COLO668 (cell line): ENCODE data around the gene RAB8B.

ENCODE experiments used
- DNase-seq: peaks from one replicate; lab custom pipeline; 2025; ENCODE audit not compliant: unreplicated experiment; lab: John Stamatoyannopoulos, UW

The RAB8B gene

GRCh38 chr15:63261311-63261710 is 71.9 kb downstream of the RAB8B start:
- no peak for DNase-seq

- DNase-seq = no peak
Measured at GRCh38 chr15:63263519-63263918, 74.1 kb downstream of the RAB8B start.

DNA sequence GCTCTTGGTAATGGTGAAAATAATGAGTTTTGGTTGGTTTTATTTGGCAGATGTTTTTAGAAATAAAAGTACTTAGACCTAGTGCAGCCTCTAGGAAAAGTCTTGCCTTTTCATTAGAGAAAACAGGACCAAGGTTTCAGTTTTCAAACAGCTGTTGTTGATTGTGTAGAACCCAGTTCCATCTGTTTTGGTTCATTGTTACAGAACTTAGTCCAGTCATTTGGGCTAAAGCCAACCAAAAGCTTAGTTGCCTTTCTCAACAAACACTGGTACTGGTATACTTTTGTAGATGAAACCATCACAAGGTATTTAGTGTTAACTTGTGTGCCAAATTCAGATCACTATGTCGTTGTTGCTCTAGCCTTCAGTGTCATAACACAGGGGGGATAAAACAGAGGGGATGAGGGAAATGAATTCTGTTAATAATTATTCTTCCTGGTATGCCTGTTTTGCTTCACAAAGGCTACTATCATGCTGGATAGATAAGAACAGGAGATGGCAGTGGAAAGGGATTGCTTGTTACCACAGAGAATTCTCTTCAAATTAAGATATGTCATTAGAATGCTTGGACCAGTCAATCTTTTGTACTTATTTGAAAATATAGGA is 75.4 kb downstream of the RAB8B start:
- DNase-seq = no peak

DNA sequence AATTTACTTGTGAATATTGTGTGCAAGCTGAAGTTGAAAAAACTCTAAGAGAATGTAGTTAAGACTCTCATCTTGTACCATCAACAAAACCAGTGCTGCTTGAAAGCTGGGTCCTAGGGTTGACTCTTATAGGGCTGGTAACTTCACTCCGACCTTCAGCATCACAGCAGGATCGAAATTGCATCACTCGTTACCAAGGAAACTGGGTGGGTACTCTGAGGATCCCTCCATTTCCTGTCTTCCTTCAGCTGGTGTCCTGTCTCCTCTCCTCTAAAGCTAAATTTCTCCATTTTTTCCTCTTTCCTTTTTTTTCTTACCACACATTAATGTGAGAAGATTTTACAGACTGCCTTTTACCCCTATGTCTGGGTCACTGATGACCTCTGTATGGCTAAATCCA is 85.0 kb downstream of the RAB8B start:
- no peak for DNase-seq

GRCh38 chr15:63276342-63277037 is 87.1 kb downstream of the RAB8B start:
- no peak for DNase-seq

- DNase-seq = peak; percentile 91
Measured at GRCh38 chr15:63277038-63277892, 87.9 kb downstream of the RAB8B start, which contains the start of gene APH1B. Gene APH1B (plus strand): TSS chr15:63277605. CDS start chr15:63277624, 19 bp downstream.

DNA sequence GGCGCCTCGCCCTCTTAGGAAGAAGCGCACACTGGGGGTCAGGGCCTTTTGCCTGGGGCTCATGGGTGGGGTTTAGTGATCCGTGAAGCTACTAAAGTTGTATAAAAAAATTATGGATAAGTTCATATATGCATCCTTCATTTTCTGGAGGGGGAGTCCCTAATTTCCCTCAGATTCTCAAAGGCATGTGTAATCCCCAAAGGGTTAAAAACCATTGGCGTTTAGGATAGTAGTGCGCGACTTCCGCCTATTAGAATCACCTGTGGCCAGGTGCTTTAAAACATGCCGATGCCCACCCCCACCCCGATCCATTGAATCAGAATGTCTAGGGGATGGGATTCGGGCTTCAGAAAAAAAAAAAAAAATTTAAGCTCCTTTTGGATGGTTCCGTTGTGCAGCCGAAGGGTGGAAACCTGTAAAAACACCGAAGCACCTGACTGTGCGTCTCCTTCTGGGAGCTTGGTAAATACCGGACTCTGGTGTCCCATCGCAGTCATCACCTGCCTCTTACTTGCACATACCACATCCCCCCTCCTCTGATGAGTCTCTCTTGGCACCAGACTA is 88.6 kb downstream of the RAB8B start:
- peak; percentile 30 for DNase-seq

DNA sequence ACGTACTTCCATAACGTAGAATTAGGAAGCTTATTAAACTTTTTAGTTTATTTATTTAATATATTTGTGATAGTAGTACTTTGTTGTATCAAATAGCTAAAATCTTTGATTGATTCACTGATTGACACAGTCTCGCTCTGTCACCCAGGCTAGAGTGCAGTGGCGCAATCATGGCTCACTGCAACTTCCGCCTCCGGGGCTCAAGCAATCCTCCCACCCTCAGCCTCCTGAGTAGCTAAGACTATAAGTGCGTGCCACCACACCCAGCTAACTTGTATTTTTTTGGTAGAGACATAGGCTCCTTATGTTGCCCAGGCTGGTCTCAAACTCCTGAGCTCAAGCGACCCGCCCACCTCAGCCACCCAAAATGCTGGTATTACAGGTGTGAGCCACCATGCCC is 93.7 kb downstream of the RAB8B start:
- DNase-seq = no peak

DNA sequence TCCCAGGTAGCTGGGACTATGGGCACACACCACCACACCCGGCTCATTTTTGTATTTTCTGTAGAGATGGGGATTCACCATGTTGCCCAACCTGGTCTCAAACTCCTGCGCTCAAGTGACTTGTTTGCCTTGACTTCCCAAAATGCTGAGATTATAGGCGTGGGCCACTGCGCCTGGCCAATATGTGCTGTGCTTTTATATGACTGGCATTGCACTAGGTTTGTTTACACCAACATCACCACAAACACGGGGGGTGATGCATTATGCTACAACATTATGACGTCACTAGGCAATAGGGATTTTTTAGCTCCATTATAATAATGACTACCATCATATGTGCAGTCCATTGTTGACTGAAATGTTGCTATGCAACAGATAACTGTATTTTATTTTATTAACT is 94.9 kb downstream of the RAB8B start:
- DNase-seq = no peak

DNA sequence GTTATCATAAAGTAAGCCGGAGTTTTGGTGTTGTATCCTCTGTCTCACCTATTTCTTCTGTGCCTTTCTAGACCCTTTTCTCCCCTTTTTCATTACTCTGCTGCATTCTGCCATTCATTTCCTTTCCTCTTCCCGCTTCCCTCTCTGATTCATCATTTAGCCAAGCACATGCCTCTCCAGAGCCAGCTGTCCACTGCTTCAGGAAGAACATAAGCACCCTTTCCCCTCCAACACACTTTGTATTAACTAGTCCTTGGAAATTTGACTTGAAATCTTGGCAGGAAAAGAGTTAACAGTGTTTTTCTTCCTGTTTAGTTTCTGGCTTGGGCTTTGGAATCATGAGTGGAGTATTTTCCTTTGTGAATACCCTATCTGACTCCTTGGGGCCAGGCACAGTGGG is 97.7 kb downstream of the RAB8B start:
- DNase-seq = no peak

DNA sequence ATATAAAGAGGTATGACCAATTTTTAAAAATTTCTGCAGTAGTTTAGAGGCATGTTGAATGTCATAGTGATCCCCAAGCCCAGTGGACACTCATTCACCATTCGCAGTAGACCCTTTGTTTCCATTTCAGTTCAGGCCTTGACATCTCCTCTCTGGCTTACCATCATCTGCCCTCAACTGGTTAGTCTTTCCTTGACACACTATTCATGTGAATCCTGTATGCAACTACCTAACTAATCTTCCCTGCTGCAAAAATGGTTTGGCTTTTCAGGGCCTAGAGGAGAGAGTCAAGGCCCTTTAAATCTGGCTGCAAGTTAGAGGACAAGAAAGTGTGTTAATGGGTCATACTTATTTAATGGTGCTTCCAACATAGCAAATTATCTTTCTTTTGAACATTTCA is 98.9 kb downstream of the RAB8B start:
- DNase-seq = no peak

DNA sequence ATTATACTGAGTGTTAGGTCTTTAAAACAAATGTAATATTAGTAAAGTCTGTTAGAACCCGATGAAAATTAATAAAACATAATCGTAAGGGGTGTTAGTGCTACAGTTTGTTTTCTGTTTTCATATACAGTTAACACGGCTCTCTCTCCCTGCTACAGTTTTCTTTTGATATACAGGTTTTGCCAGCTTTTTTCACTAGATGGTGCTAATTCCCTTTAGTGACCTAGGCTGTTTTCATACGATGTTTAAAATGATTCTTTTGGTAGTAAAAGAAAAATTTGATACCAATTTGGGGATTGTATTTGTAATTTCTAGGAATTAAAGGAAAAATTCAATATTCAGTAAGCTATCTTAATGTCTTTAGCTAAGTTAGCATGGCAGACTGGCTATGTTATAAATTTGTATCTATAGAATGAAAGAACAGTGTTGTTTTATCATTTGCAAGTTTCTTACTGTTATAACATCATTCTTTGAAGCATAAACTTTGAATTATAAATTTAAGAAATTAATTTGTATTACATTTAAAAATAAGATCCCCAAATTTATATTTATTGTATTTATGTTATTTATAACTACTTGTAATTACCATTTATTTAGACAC is 99.5 kb downstream of the RAB8B start:
- no peak for DNase-seq

- DNase-seq = no peak
Measured at GRCh38 chr15:63291507-63291906, 102.1 kb downstream of the RAB8B start.

- no peak for DNase-seq
Measured at GRCh38 chr15:63292241-63292640, 102.8 kb downstream of the RAB8B start.

DNA sequence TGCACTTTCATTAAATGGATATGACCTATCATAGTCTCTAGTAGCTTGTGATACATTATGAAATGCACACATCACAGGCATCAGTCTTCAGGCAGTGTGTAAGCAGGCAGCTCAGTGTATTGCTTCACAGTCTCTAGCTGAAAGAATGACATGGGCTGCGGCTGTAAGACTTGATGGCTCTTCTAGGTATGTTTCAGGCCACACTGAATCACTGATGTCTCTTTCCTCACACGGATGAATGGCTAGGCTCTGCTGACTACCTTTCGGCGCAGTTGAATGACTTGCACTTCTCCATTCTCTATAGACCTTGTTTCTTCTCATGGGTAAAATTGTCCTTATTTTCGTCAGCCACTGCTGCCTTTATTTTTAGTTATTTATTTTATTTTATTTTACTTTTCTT is 103.4 kb downstream of the RAB8B start:
- DNase-seq = no peak

GRCh38 chr15:63294359-63294758 is 105.0 kb downstream of the RAB8B start:
- DNase-seq = no peak

GRCh38 chr15:63295341-63295740 is 105.9 kb downstream of the RAB8B start:
- DNase-seq = no peak

DNA sequence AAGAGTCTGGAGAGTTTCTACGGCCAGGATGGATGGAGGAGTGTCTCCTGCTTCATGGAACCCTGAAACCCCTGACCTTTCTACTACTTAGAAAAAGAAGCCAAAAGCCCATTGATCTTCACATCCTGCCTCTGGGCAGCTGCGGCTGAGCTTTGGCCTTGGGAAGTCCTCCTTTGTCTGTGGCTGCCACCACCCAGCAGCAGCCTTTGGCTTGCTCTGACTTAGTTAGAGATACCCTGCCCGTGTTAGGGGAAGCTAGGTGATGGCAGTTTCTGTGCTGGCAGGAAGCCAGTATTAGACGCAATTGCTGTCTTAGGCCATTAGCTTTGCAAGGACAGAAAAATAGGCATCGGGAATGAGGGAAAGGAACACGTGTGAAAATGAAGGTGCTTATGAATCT is 106.8 kb downstream of the RAB8B start:
- no peak for DNase-seq

DNA sequence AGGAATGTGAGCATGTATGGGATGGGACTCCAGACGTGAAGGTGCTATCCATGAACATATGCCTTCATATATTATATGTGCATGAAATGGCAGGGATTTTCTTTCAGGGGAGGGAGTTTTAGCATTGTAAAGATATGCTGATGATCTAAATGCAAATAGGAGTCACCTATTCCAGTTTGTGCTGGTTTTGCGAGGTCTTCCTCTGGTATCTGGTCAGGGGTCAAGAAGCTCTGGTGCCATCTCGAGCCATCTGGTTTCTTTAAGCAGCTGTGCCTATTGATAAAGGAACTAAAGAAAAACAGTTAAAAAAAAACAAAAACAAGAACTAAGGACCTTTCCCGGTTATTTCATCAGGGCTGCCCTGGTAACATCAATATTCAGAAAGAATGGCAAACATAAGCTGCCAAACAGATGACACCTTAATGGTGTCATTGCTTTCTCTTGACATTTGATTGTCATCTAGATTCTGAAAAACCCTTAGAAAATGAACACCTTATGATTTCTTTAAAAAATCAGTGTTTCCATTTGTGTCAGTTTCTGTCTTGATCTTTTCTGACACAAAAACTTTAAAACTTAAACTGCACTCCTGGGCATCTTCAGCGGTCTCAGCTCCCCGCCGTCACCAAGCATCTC is 110.7 kb downstream of the RAB8B start:
- DNase-seq = no peak

- DNase-seq = no peak
Measured at GRCh38 chr15:63301088-63301487, 111.7 kb downstream of the RAB8B start.

GRCh38 chr15:63305260-63305659 is 115.9 kb downstream of the RAB8B start:
- no peak for DNase-seq
